WTC11 (cell line): Measurements from ENCODE around the gene PTPRN2. TPM values are rescaled to one million over a fixed set of nuclear protein-coding genes. Genes with fewer than 3 reads are reported as not detected.

Source experiments
- ATAC-seq: fragments of 200-7000 bp; cut with Tn5 transposase; 2 replicates; pipeline ENCODE4 v1.10.0; 2021; ENCODE audit warnings: mild to moderate bottlenecking, moderate library complexity
- CTCF ChIA-PET: fragments of 300-600 bp; sonication (Branson Sonifier 250); formaldehyde crosslinking; loops from one replicate; lab custom pipeline; 2021; ENCODE audit warnings: antibody characterized with exemption; lab: Charles Lee
- POLR2A ChIA-PET: fragments of 350-600 bp; sonication (Branson Sonifier 250); formaldehyde crosslinking; loops from one replicate; lab custom pipeline; 2021; ENCODE audit warnings: antibody characterized with exemption; lab: Charles Lee
- DNase-seq: peaks from one replicate; pipeline ENCODE4 v3.0.0; 2021; ENCODE audit warnings: low spot score
- H3K27ac Mint-ChIP-seq: 2 replicates; pipeline ENCODE4 v1.8.0; 2021; ENCODE audit warnings: mixed read lengths
- H3K27me3 Mint-ChIP-seq: 2 replicates; pipeline ENCODE4 v1.8.0; 2021; ENCODE audit warnings: low read depth, mild to moderate bottlenecking, moderate library complexity, mixed read lengths
- H3K36me3 Mint-ChIP-seq: 2 replicates; pipeline ENCODE4 v1.8.0; 2021; ENCODE audit warnings: mixed read lengths
- H3K4me1 Mint-ChIP-seq: 2 replicates; pipeline ENCODE4 v1.8.0; 2022; ENCODE audit warnings: mixed read lengths
- H3K4me3 Mint-ChIP-seq: 2 replicates; pipeline ENCODE4 v1.8.0; 2021; ENCODE audit warnings: mild to moderate bottlenecking, moderate library complexity, mixed read lengths
- H3K9me3 Mint-ChIP-seq: 2 replicates; pipeline ENCODE4 v1.8.0; 2021; ENCODE audit warnings: mixed read lengths
- ESRRA ChIP-seq: sonication (generic); formaldehyde crosslinking; IDR thresholded peaks from 2 replicates; pipeline ENCODE4 v1.8.1; 2022; ENCODE audit warnings: mild to moderate bottlenecking, missing genetic modification reagents, borderline replicate concordance
- MYBL2 ChIP-seq: sonication (generic); formaldehyde crosslinking; IDR thresholded peaks from 2 replicates; pipeline ENCODE4 v1.8.1; 2023; ENCODE audit warnings: mild to moderate bottlenecking, moderate library complexity, missing genetic modification reagents
- NFATC4 ChIP-seq: fragments of 250-450 bp; sonication (Bioruptor Pico); IDR thresholded peaks from 2 replicates; pipeline ENCODE4 v1.9.0; 2021; ENCODE audit warnings: mild to moderate bottlenecking
- NFE2L1 ChIP-seq: sonication (generic); formaldehyde crosslinking; IDR thresholded peaks from 2 replicates; pipeline ENCODE4 v1.8.1; 2023; ENCODE audit warnings: missing genetic modification reagents
- NR1H2 ChIP-seq: sonication (generic); formaldehyde crosslinking; IDR thresholded peaks from 2 replicates; pipeline ENCODE4 v1.9.0; 2021; ENCODE audit warnings: mild to moderate bottlenecking, moderate library complexity, missing genetic modification reagents
- OVOL2 ChIP-seq: fragments of 250-450 bp; sonication (Bioruptor Pico); IDR thresholded peaks from 2 replicates; pipeline ENCODE4 v1.9.0; 2021; ENCODE audit warnings: mild to moderate bottlenecking, borderline replicate concordance
- ZNF416 ChIP-seq: fragments of 250-450 bp; sonication (Bioruptor Pico); IDR thresholded peaks from 2 replicates; pipeline ENCODE4 v1.9.0; 2021; ENCODE audit warnings: mild to moderate bottlenecking, inconsistent platforms
- total RNA-seq: library from RNA; stranded (reverse); gene quantifications from 3 replicates; pipeline ENCODE4 v1.2.3, GENCODE V29; 2021
- TF ChIP-seq, protein P1 (sequence below): sonication (generic); formaldehyde crosslinking; IDR thresholded peaks from 2 replicates; pipeline ENCODE4 v1.8.1; 2023; ENCODE audit warnings: mild to moderate bottlenecking, missing genetic modification reagents, moderate library complexity
- TF ChIP-seq, protein P2 (sequence below): sonication (generic); formaldehyde crosslinking; IDR thresholded peaks from 2 replicates; pipeline ENCODE4 v1.8.1; 2022; ENCODE audit warnings: mild to moderate bottlenecking, moderate library complexity, missing genetic modification reagents
- TF ChIP-seq, protein P3 (sequence below): sonication (generic); formaldehyde crosslinking; IDR thresholded peaks from 2 replicates; pipeline ENCODE4 v1.8.0; 2023; ENCODE audit warnings: mild to moderate bottlenecking, missing genetic modification reagents
- TF ChIP-seq, protein P4 (sequence below): fragments of 250-450 bp; sonication (Bioruptor Pico); IDR thresholded peaks from 2 replicates; pipeline ENCODE4 v2.1.2; 2022; ENCODE audit warnings: mild to moderate bottlenecking, moderate library complexity
- TF ChIP-seq, protein P5 (sequence below): sonication (generic); formaldehyde crosslinking; IDR thresholded peaks from 2 replicates; pipeline ENCODE4 v1.8.1; 2023; ENCODE audit warnings: mild to moderate bottlenecking, missing genetic modification reagents
- TF ChIP-seq, protein P6 (sequence below): sonication (generic); formaldehyde crosslinking; IDR thresholded peaks from 2 replicates; pipeline ENCODE4 v1.8.1; 2023; ENCODE audit warnings: mild to moderate bottlenecking, moderate library complexity, missing genetic modification reagents
- TF ChIP-seq, protein P7 (sequence below): sonication (generic); formaldehyde crosslinking; IDR thresholded peaks from 2 replicates; pipeline ENCODE4 v1.8.1; 2022; ENCODE audit warnings: low read depth, mild to moderate bottlenecking, moderate library complexity, missing genetic modification reagents, borderline replicate concordance
- TF ChIP-seq, protein P8 (sequence below): sonication (generic); formaldehyde crosslinking; IDR thresholded peaks from 2 replicates; pipeline ENCODE4 v1.8.0; 2022; ENCODE audit warnings: mild to moderate bottlenecking, missing genetic modification reagents

The PTPRN2 gene
- total RNA-seq, 1 experiment from 2014 or later, result 4.7 TPM

DNA sequence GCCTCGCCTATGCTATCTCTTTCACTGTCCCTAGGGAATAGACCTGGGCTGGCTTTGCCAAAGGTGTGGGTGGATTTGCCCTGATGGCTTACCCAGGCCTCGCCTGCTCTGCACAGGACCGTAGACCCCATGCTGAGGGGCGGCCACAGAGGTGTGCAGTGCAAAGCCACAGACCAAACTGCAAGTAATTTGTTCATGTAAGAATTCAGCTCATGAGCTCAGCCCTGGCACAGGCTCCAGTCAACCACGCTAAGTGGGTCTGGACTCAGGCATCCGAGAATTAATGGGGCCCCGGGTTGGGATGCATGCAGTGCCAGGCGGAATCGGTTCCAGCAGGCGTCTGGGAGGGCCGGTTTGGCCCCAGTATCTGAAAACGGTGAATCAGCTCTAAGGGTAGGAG lies 805.6 kb downstream of the PTPRN2 start:
- DNase-seq (no peak), ATAC-seq (no peak)
- Mint-ChIP-seq H3K4me3 (no peak overlapping the region), H3K27ac (no peak overlapping the region), H3K4me1 (no peaks in the 10 kb centered on the region), H3K9me3 (peaks cover 38% of the 10 kb centered on the region), H3K27me3 (peaks cover 12% of the 10 kb centered on the region), H3K36me3 (peaks cover 41% of the 10 kb centered on the region)
- TF ChIP-seq, protein P1, sequence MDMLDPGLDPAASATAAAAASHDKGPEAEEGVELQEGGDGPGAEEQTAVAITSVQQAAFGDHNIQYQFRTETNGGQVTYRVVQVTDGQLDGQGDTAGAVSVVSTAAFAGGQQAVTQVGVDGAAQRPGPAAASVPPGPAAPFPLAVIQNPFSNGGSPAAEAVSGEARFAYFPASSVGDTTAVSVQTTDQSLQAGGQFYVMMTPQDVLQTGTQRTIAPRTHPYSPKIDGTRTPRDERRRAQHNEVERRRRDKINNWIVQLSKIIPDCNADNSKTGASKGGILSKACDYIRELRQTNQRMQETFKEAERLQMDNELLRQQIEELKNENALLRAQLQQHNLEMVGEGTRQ (CRISPR knock-in tag), result no peak
- TF ChIP-seq, protein P2, sequence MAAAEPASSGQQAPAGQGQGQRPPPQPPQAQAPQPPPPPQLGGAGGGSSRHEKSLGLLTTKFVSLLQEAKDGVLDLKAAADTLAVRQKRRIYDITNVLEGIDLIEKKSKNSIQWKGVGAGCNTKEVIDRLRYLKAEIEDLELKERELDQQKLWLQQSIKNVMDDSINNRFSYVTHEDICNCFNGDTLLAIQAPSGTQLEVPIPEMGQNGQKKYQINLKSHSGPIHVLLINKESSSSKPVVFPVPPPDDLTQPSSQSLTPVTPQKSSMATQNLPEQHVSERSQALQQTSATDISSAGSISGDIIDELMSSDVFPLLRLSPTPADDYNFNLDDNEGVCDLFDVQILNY (CRISPR knock-in tag), result no peak
- TF ChIP-seq, protein P3, sequence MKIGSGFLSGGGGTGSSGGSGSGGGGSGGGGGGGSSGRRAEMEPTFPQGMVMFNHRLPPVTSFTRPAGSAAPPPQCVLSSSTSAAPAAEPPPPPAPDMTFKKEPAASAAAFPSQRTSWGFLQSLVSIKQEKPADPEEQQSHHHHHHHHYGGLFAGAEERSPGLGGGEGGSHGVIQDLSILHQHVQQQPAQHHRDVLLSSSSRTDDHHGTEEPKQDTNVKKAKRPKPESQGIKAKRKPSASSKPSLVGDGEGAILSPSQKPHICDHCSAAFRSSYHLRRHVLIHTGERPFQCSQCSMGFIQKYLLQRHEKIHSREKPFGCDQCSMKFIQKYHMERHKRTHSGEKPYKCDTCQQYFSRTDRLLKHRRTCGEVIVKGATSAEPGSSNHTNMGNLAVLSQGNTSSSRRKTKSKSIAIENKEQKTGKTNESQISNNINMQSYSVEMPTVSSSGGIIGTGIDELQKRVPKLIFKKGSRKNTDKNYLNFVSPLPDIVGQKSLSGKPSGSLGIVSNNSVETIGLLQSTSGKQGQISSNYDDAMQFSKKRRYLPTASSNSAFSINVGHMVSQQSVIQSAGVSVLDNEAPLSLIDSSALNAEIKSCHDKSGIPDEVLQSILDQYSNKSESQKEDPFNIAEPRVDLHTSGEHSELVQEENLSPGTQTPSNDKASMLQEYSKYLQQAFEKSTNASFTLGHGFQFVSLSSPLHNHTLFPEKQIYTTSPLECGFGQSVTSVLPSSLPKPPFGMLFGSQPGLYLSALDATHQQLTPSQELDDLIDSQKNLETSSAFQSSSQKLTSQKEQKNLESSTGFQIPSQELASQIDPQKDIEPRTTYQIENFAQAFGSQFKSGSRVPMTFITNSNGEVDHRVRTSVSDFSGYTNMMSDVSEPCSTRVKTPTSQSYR (CRISPR knock-in tag), result no peak
- no peak for TF ChIP-seq NR1H2 (CRISPR knock-in tag)
- TF ChIP-seq, protein P4, sequence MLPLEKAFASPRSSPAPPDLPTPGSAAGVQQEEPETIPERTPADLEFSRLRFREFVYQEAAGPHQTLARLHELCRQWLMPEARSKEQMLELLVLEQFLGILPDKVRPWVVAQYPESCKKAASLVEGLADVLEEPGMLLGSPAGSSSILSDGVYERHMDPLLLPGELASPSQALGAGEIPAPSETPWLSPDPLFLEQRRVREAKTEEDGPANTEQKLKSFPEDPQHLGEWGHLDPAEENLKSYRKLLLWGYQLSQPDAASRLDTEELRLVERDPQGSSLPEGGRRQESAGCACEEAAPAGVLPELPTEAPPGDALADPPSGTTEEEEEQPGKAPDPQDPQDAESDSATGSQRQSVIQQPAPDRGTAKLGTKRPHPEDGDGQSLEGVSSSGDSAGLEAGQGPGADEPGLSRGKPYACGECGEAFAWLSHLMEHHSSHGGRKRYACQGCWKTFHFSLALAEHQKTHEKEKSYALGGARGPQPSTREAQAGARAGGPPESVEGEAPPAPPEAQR (CRISPR knock-in tag), result no peak
- no peak for TF ChIP-seq ESRRA (CRISPR knock-in tag)
- POLR2A ChIA-PET, result no interaction called here
- CTCF ChIA-PET, result no interaction called here

DNA sequence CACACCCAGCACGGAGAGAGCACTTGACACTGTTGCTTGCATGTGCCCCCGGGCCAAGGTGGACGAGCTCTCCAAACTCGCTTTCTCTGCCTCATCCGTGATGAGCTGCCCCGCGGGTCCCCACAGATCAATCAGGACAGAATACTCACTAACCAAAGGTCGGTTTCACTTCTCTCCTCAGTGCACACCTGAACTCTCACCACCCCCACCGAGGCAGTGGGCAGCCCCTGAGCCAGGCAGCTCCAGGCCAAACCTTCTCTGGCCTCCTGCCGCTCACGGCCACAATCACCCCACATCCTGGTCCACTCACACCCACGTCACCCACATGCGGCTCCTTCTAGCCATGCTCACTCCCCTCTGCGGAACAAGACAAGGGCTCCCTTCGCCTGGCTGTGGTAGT lies 806.9 kb downstream of the PTPRN2 start:
- Mint-ChIP-seq H3K27ac (no peak overlapping the region), H3K27me3 (peaks cover 15% of the 10 kb centered on the region), H3K4me3 (no peak overlapping the region), H3K4me1 (no peaks in the 10 kb centered on the region), H3K36me3 (peaks cover 35% of the 10 kb centered on the region), H3K9me3 (peaks cover 40% of the 10 kb centered on the region)
- DNase-seq, result no peak
- TF ChIP-seq NFATC4 (CRISPR knock-in tag), result no peak
- no peak for TF ChIP-seq OVOL2 (CRISPR knock-in tag)
- no peak for TF ChIP-seq MYBL2 (CRISPR knock-in tag)
- TF ChIP-seq, protein P5, sequence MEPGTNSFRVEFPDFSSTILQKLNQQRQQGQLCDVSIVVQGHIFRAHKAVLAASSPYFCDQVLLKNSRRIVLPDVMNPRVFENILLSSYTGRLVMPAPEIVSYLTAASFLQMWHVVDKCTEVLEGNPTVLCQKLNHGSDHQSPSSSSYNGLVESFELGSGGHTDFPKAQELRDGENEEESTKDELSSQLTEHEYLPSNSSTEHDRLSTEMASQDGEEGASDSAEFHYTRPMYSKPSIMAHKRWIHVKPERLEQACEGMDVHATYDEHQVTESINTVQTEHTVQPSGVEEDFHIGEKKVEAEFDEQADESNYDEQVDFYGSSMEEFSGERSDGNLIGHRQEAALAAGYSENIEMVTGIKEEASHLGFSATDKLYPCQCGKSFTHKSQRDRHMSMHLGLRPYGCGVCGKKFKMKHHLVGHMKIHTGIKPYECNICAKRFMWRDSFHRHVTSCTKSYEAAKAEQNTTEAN (CRISPR knock-in tag), result no peak
- TF ChIP-seq, protein P6, sequence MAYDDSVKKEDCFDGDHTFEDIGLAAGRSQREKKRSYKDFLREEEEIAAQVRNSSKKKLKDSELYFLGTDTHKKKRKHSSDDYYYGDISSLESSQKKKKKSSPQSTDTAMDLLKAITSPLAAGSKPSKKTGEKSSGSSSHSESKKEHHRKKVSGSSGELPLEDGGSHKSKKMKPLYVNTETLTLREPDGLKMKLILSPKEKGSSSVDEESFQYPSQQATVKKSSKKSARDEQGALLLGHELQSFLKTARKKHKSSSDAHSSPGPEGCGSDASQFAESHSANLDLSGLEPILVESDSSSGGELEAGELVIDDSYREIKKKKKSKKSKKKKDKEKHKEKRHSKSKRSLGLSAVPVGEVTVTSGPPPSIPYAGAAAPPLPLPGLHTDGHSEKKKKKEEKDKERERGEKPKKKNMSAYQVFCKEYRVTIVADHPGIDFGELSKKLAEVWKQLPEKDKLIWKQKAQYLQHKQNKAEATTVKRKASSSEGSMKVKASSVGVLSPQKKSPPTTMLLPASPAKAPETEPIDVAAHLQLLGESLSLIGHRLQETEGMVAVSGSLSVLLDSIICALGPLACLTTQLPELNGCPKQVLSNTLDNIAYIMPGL (CRISPR knock-in tag), result no peak
- no peak for TF ChIP-seq ZNF416 (CRISPR knock-in tag)
- TF ChIP-seq, protein P7, sequence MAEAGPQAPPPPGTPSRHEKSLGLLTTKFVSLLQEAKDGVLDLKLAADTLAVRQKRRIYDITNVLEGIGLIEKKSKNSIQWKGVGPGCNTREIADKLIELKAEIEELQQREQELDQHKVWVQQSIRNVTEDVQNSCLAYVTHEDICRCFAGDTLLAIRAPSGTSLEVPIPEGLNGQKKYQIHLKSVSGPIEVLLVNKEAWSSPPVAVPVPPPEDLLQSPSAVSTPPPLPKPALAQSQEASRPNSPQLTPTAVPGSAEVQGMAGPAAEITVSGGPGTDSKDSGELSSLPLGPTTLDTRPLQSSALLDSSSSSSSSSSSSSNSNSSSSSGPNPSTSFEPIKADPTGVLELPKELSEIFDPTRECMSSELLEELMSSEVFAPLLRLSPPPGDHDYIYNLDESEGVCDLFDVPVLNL (CRISPR knock-in tag), result no peak
- TF ChIP-seq, protein P8, sequence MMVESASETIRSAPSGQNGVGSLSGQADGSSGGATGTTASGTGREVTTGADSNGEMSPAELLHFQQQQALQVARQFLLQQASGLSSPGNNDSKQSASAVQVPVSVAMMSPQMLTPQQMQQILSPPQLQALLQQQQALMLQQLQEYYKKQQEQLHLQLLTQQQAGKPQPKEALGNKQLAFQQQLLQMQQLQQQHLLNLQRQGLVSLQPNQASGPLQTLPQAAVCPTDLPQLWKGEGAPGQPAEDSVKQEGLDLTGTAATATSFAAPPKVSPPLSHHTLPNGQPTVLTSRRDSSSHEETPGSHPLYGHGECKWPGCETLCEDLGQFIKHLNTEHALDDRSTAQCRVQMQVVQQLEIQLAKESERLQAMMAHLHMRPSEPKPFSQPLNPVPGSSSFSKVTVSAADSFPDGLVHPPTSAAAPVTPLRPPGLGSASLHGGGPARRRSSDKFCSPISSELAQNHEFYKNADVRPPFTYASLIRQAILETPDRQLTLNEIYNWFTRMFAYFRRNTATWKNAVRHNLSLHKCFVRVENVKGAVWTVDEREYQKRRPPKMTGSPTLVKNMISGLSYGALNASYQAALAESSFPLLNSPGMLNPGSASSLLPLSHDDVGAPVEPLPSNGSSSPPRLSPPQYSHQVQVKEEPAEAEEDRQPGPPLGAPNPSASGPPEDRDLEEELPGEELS (CRISPR knock-in tag), result no peak
- no peak for TF ChIP-seq NFE2L1 (CRISPR knock-in tag)
- CTCF ChIA-PET, result no interaction called here
- POLR2A ChIA-PET, result no interaction called here
- no peak for ATAC-seq
